Skeletal muscle tissue (tissue), 4 donors: ENCODE data around the gene CCDC116. TPM values are rescaled to one million over a fixed set of nuclear protein-coding genes. Genes with fewer than 3 reads are reported as not detected.
"Not testable (repeated sequence)": the region's sequence is repeated elsewhere in the genome, so short reads cannot be mapped to it uniquely, and the experiment has no call there.

ENCODE experiments used
- H3K27ac ChIP-seq: one replicate; pipeline ENCODE4 v1.7.0; 2013; ENCODE audit warnings: mild to moderate bottlenecking, low read depth, low read length, inconsistent platforms
- H3K27me3 ChIP-seq, 3 donors: one replicate each; pipeline ENCODE4 v1.7.0; 2013; ENCODE audit warnings: low read length in 3 of 3; ENCODE audit not compliant: control insufficient read depth in 3 of 3, insufficient read depth in 3 of 3
- H3K36me3 ChIP-seq, 3 donors: one replicate each; pipeline ENCODE4 v1.7.0; 2013; ENCODE audit warnings: low read length in 3 of 3; ENCODE audit not compliant: control insufficient read depth in 3 of 3, insufficient read depth in 3 of 3
- H3K4me1 ChIP-seq, 3 donors: one replicate each; pipeline ENCODE4 v1.7.0; 2013; ENCODE audit warnings: low read length in 3 of 3, mild to moderate bottlenecking in 3 of 3; ENCODE audit not compliant: control insufficient read depth in 3 of 3, insufficient read depth in 3 of 3
- H3K4me3 ChIP-seq, 3 donors: one replicate each; pipeline ENCODE4 v1.7.0; 2013; ENCODE audit warnings: low read length in 3 of 3
- H3K9ac ChIP-seq, 3 donors: one replicate each; pipeline ENCODE4 v1.7.0; 2013; ENCODE audit warnings: low read length in 3 of 3, mild to moderate bottlenecking in 3 of 3, moderate library complexity in 2 of 3, low read depth in 1 of 3
- H3K9me3 ChIP-seq, 3 donors: one replicate each; pipeline ENCODE4 v1.7.0; 2013; ENCODE audit warnings: low read length in 3 of 3; ENCODE audit not compliant: control insufficient read depth in 3 of 3
- total RNA-seq: library from RNA; depleted of rRNA; stranded (reverse); fragments of >200 nt; gene quantifications from one replicate; pipeline ENCODE4 v1.2.3, GENCODE V29; 2014
- donor health status: Osteomylitis.

CCDC116 gene
- total RNA-seq, 1 donor from 2014 or later: not detected

DNA sequence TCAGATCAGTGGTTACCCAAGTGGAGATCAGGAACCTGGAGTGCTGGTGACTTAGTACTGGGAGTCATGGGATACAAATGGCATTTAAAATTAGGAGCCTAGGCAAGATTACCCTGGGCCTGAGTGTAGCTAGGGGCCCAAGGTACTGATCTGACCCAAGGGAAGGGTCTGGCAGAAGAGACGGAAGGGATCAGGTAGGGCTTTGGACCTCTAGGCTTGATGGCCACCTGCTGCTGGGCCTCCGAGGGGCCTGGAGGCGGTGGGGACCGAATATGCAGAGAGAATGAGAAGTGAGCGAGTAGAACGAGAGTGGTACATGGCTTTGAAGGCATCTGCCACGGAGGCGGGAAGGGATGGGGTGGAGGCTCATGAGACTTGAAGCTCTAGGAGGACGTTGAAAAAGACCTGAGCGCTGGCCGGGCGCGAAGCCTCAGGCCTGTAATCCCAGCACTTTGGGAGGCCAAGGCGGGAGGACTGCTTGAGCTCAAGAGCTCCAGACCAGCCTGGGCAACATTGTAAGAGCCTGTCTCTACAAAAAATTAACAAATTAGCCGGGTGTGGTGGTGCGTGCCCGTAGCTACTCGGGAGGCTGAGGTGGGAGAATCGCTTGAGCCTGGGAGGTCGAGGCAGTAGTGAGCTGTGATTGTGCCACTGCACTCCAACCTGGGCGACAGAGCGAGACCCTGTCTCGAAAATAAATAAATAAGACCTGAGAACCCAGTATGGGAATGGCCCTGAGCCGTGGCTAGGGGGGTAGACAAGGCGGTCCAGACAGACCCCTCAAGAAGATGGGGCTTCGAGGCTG lies 32.7 kb downstream of the CCDC116 start:
- Histone ChIP-seq H3K4me1 (peaks cover 6 to 9% (median 8%) of the 10 kb centered on the region in 3 donors), H3K4me3 (peak overlapping the region; percentile 91 to 98 (median 98)), H3K36me3 (peaks cover 2 to 7% (median 3%) of the 10 kb centered on the region in 3 donors), H3K27ac (peak overlapping the region; percentile 86), H3K27me3 (peaks cover 8 to 11% (median 10%) of the 10 kb centered on the region in 3 donors), H3K9ac (peak overlapping the region; percentile 84 to 91 (median 85)), H3K9me3 (no peaks in the 10 kb centered on the region)

DNA sequence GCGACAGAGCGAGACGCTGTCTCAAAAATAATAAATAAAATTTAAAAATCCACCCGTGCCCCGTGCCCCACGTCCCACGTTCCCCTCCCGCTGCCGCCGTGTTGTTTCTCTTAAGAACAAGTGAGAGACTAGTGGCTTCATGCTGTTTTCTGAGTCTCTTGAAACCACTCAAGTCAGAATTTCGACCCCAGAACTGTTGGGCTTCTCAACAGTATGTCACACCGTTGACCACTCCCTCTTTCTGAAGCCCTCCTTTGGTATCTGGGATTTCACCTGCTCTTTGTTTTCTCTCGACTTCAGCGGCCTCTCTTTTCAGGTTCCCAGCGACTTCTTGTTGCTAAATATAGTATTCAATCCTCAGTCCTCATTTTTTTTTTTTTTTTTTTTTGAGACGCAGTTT lies 34.2 kb downstream of the CCDC116 start:
- Histone ChIP-seq H3K9ac (peak overlapping the region in 2 of 3 donors; percentile 85 to 91), H3K36me3 (peaks cover 17 to 20% (median 17%) of the 10 kb centered on the region in 3 donors), H3K27ac (peak overlapping the region; percentile 86), H3K9me3 (no peaks in the 10 kb centered on the region), H3K27me3 (no peaks in the 10 kb centered on the region), H3K4me3 (peak overlapping the region; percentile 91 to 98 (median 98)), H3K4me1 (peaks cover 6 to 9% (median 8%) of the 10 kb centered on the region in 3 donors)

DNA sequence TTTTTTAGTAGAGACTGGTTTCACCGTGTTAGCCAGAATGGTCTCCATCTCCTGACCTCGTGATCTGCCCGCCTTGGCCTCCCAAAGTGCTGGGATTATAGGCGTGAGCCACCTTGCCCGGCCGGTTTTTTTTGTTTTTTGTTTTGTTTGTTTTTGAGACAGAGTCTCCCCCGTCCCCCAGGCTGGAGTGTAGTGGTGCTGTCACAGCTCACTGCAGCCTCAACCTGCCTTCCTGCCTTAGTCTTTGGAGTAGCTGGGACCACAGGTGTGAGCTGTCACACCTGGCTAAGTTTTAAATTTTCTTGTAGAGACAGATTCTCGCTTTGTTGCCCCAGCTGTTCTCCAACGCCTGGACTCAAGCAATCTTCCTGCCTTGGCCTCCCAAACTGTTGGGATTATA lies 36.5 kb downstream of the CCDC116 start:
- Histone ChIP-seq H3K9me3 (no peaks in the 10 kb centered on the region), H3K4me1 (peaks cover 6 to 9% (median 8%) of the 10 kb centered on the region in 3 donors), H3K27ac (no peak overlapping the region), H3K27me3 (no peaks in the 10 kb centered on the region), H3K36me3 (peaks cover 35 to 41% (median 36%) of the 10 kb centered on the region in 3 donors), H3K4me3 (no peak overlapping the region), H3K9ac (no peak overlapping the region)

DNA sequence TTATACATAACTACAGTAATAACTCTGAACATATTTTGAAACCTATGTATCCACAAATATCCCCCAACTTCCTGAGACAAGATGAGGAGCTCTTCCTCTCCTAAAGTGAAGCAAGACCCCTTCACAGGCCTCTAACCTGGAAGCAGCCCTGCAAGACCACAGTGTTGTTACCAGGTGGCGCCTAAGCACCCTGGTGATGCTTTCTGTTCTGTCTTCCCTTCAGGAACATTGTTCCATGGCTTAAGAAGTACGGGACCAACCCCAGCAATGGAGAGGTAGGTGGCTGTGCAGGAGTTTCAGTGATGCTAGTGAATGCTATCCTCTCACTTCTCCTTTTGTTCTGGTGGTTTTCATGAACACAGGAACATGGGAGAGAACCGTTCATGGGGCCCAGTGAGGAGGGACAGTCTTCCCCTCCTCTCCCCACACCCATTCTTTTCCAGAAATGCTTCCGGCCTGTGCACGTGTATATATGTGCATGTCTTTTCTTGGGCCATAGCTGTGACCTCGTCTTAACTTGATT lies 39.6 kb downstream of the CCDC116 start:
- H3K4me3 ChIP-seq: no peak overlapping the region
- no peaks in the 10 kb centered on the region for H3K9me3 ChIP-seq
- no peaks in the 10 kb centered on the region for H3K27me3 ChIP-seq
- peaks cover 48 to 56% (median 51%) of the 10 kb centered on the region in 3 donors for H3K36me3 ChIP-seq
- H3K9ac ChIP-seq: no peak overlapping the region
- no peaks in the 10 kb centered on the region for H3K4me1 ChIP-seq
- no peak overlapping the region for H3K27ac ChIP-seq

DNA sequence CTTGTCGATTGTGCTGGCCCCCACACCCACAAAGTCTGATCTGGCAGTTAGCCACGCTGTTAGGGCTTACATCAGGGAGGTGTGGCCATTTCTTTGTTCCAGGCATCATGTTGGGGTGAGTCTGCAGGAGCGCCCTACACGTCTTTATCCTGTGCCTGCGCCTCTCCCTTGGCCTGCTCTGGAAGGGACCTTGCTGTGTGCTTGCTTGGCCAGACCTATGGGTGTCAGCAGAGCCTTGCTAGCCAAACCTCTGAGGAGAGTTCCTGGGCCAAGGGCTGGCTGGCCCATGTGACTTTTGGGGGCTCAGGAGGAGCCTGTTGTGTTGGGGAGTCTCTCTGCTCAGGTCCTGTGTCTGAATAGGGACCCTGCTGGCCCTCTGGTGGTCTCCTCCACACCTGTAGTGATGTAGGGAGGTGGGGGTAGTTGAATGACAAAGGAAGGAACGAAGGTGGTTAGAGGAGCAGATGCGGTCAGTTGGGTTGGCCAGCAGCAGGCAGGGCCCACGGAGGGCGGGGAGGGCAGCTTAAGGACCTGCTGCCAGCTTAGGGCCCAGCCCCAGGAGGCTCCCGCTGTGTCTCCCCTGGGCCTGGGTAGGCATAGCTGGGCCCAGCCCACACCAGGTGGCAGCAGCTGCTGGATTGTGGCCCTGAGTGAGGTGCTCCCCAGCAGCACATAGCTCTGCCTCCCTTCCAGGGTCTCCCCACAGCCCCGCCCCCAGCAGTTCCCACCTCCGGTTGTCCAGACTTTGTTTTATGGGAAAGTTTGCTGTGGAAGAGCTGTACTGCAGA lies 41.2 kb downstream of the CCDC116 start:
- Histone ChIP-seq H3K36me3 (peaks cover 48 to 56% (median 51%) of the 10 kb centered on the region in 3 donors), H3K4me1 (peaks cover 0 to 4% (median 0%) of the 10 kb centered on the region in 3 donors), H3K9me3 (no peaks in the 10 kb centered on the region), H3K4me3 (no peak overlapping the region), H3K27me3 (no peaks in the 10 kb centered on the region), H3K9ac (no peak overlapping the region), H3K27ac (no peak overlapping the region)

DNA sequence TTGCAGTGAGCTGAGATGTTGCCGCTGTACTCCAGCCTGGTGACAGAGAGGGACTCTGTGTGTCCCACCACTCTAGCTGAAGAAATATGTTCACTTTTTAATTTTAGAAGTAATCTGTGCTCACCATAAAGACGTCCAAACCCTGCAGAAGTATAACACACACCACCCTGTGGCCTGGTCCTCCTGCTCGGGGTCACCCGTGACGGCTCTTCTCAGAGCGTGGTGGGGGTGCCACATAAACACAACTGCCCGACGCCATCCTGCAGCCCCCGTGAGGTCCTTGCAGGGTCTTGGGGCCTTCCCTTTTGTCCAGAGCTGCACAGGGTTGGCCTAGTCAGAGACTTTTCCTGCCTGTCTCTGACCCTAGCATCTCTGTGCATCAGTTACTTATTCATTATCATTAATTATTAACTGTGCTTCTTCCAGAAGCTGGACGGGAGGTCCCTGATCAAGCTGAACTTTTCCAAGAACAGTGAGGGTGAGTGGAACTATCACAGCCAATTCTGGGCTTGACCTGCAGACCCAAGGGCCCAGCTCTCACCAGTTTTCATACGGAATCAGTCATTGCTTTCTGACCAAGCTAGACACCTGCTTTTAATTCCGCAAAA lies 42.2 kb downstream of the CCDC116 start:
- no peaks in the 10 kb centered on the region for H3K27me3 ChIP-seq
- H3K4me3 ChIP-seq: no peak overlapping the region
- no peaks in the 10 kb centered on the region for H3K9me3 ChIP-seq
- H3K27ac ChIP-seq: no peak overlapping the region
- peaks cover 48 to 51% (median 50%) of the 10 kb centered on the region in 3 donors for H3K36me3 ChIP-seq
- H3K9ac ChIP-seq: no peak overlapping the region
- H3K4me1 ChIP-seq: peaks cover 0 to 4% (median 0%) of the 10 kb centered on the region in 3 donors

DNA sequence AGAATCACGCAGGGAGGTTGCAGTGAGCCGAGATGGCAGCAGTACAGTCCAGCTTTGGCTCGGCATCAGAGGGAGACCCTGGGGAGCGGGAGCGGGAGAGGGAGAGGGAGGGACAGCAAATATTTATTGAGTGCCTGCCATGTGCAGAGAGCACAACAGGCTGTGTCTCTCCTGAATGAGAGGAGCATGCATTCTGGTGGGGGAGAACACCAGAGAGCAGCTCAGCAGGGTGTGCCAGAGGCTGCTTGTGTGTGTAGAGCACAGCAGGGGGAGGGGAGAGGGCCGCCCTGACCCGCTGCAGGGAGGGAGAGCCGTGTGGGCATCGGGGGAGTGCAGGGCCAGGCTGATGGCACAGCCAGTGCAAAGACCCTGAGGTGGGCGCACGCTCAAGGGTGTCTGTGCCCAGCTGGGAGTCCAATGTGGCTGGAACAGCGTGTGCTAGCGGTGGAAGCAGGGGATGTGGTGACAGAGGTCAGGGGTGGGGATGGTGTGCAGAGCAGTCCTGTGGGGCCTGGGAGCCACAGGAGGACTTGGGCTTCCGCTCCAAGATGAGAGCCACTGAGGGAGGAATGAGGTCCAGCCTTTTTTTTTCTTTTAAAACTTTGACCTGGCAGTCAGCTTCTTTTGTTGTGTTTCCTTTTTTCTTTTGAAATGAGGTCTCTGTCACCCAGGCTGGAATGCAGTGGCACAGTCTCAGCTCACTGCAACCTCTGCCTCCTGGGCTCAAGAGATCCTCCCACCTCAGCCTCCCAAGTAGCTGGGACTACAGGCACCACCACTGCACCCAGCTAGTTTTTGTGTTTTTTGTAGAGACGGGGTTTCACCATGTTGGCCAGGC lies 45.3 kb downstream of the CCDC116 start:
- no peaks in the 10 kb centered on the region for H3K9me3 ChIP-seq
- H3K27ac ChIP-seq: no peak overlapping the region
- H3K9ac ChIP-seq: no peak overlapping the region
- H3K27me3 ChIP-seq: no peaks in the 10 kb centered on the region
- H3K36me3 ChIP-seq: peaks cover 42 to 47% (median 43%) of the 10 kb centered on the region in 3 donors
- peaks cover 0 to 4% (median 0%) of the 10 kb centered on the region in 3 donors for H3K4me1 ChIP-seq
- H3K4me3 ChIP-seq: no peak overlapping the region

DNA sequence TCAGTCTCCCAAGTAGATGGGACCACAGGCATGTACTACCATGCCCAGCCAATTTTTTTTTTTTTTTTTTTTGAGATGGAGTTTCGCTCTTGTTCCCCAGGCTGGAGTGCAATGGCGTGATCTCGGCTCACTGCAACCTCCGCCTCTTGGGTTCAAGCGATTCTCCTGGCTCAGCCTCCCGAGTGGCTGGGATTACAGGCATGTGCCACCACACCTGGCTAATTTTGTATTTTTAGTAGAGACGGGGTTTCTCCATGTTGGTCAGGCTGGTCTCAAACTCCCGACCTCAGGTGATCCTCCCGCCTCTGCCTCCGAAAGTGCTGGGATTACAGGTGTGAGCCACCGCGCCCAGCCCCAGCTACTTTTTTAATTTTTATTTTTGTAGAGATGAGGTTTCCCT lies 46.3 kb downstream of the CCDC116 start:
- not testable (repeated sequence) for H3K9me3 ChIP-seq, H3K9ac ChIP-seq, H3K27ac ChIP-seq, H3K4me3 ChIP-seq, H3K27me3 ChIP-seq, H3K4me1 ChIP-seq
- H3K36me3 ChIP-seq: peaks cover 40 to 46% (median 42%) of the 10 kb centered on the region in 3 donors

DNA sequence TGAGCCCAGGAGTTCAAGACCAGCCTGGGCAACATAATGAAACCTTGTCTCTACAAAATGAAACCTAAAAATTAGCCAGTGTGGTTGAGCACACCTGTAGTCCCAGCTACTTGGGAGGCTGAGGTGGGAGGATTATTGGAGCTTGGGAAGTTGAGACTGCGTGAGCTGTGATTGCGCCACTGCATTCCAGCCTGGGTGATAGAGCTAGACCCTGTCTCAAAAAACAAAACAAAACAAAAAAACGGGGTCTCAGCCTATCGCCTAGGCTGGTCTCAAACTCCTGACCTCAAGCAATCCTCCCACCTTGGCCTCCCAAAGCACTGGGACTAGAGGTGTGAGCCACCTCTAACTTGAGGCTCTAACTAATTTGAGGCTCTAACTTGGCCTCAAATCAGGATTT lies 46.8 kb downstream of the CCDC116 start:
- peaks cover 39 to 42% (median 41%) of the 10 kb centered on the region in 3 donors for H3K36me3 ChIP-seq
- H3K4me1 ChIP-seq: peaks cover 0 to 4% (median 0%) of the 10 kb centered on the region in 3 donors
- H3K9me3 ChIP-seq: no peaks in the 10 kb centered on the region
- no peak overlapping the region for H3K27ac ChIP-seq
- no peaks in the 10 kb centered on the region for H3K27me3 ChIP-seq
- no peak overlapping the region for H3K4me3 ChIP-seq
- H3K9ac ChIP-seq: no peak overlapping the region
